ENCODE results near the gene DTX3. TPM values are rescaled to one million over a fixed set of nuclear protein-coding genes. Genes with fewer than 3 reads are reported as not detected.
"Not testable (repeated sequence)": the region's sequence is repeated elsewhere in the genome, so short reads cannot be mapped to it uniquely, and the experiment has no call there.

Gene DTX3
- total and polyA plus RNA-seq, 7 donors: 1.2 to 68.4 (median 42.9) TPM

- 63 to 80% methylated on average over 2 of the region's 2 CpGs for WGBS, 2 donors
- H3K4me3 ChIP-seq: no peak overlapping the region
- H3K27ac ChIP-seq: no peak overlapping the region
- no peaks in the 10 kb centered on the region for H3K9me3 ChIP-seq
- H3K36me3 ChIP-seq: no peaks in the 10 kb centered on the region
- no peak for DNase-seq
- intact Hi-C loops (cut with DNase I): no loop called here
- H3K4me1 ChIP-seq: peaks cover 0 to under 1% (median under 1%) of the 10 kb centered on the region in 4 donors
- TF ChIP-seq POLR2AphosphoS5 (IDR thresholded peaks at IDR 0.05): no peak
- TF ChIP-seq POLR2A (IDR thresholded peaks at IDR 0.05): no peak
- TF ChIP-seq CTCF (IDR thresholded peaks at IDR 0.05): no peak
- H3K27me3 ChIP-seq: peaks cover 0 to 3% (median 0%) of the 10 kb centered on the region in 3 donors
Measured at GRCh38 chr12:57585156-57585555, 19.5 kb upstream of the DTX3 start.

GRCh38 chr12:57586128-57586527 lies 18.5 kb upstream of the DTX3 start:
- H3K36me3 ChIP-seq: no peaks in the 10 kb centered on the region
- intact Hi-C loops (cut with DNase I): no loop called here
- H3K4me3 ChIP-seq: no peak overlapping the region
- H3K4me1 ChIP-seq: peaks cover 0 to 8% (median 6%) of the 10 kb centered on the region in 4 donors
- no peaks in the 10 kb centered on the region for H3K9me3 ChIP-seq
- no peak overlapping the region for H3K27ac ChIP-seq
- DNase-seq: no peak
- peaks cover 0 to 3% (median 0%) of the 10 kb centered on the region in 3 donors for H3K27me3 ChIP-seq
- no peak for TF ChIP-seq EP300 (IDR thresholded peaks at IDR 0.05)
- no peak for TF ChIP-seq POLR2A (IDR thresholded peaks at IDR 0.05)
- no peak for TF ChIP-seq POLR2AphosphoS5 (IDR thresholded peaks at IDR 0.05)
- WGBS, 2 donors: 84 to 86% methylated on average over 3 of the region's 3 CpGs

- WGBS, 2 donors: 85 to 90% methylated on average over 3 of the region's 3 CpGs
- Histone ChIP-seq H3K4me3 (no peak overlapping the region), H3K4me1 (peaks cover 0 to 14% (median 11%) of the 10 kb centered on the region in 4 donors), H3K27ac (no peak overlapping the region), H3K36me3 (no peaks in the 10 kb centered on the region), H3K27me3 (peaks cover 0 to 3% (median 0%) of the 10 kb centered on the region in 3 donors), H3K9me3 (no peaks in the 10 kb centered on the region)
- no peak for TF ChIP-seq EP300 (IDR thresholded peaks at IDR 0.05)
- no peak for TF ChIP-seq POLR2A (IDR thresholded peaks at IDR 0.05)
- TF ChIP-seq POLR2AphosphoS5 (IDR thresholded peaks at IDR 0.05): no peak
- no peak for TF ChIP-seq CTCF (IDR thresholded peaks at IDR 0.05)
- intact Hi-C loops (cut with DNase I): no loop called here
- no peak for DNase-seq
Measured at GRCh38 chr12:57586832-57587429, 17.7 kb upstream of the DTX3 start.

- H3K27ac ChIP-seq; H3K27me3 ChIP-seq; H3K36me3 ChIP-seq; H3K4me3 ChIP-seq; DNase-seq; intact Hi-C loops (cut with DNase I); H3K9me3 ChIP-seq: not testable (repeated sequence)
- H3K4me1 ChIP-seq: peaks cover 0 to 18% (median 16%) of the 10 kb centered on the region in 4 donors
- WGBS, 2 donors: 88 to 92% methylated on average over 15 of the region's 15 CpGs
Measured at GRCh38 chr12:57588951-57589610, 15.5 kb upstream of the DTX3 start.

- Histone ChIP-seq H3K36me3 (peaks cover 0 to 14% (median 2%) of the 10 kb centered on the region in 4 donors), H3K27ac (peak overlapping the region; percentile 77 to 86 (median 82)), H3K27me3 (peaks cover 0 to 3% (median 0%) of the 10 kb centered on the region in 3 donors), H3K4me1 (peaks cover 0 to 18% (median 16%) of the 10 kb centered on the region in 4 donors), H3K4me3 (peak overlapping the region; percentile 72 to 97 (median 84)), H3K9me3 (no peaks in the 10 kb centered on the region)
- intact Hi-C loops (cut with DNase I): no loop called here
- TF ChIP-seq POLR2A (IDR thresholded peaks at IDR 0.05) (no peak), POLR2AphosphoS5 (IDR thresholded peaks at IDR 0.05) (no peak), EP300 (IDR thresholded peaks at IDR 0.05) (no peak), CTCF (IDR thresholded peaks at IDR 0.05) (no peak)
- 8 to 16% methylated on average over 2 of the region's 2 CpGs for WGBS, 2 donors
- DNase-seq: no peak
Measured at GRCh38 chr12:57590479-57590863, 14.2 kb upstream of the DTX3 start.

All from sigmoid colon (tissue), 7 donors.